HCT116 (cell line): Measurements from ENCODE around the gene PATZ1. TPM values are rescaled to one million over a fixed set of nuclear protein-coding genes. Genes with fewer than 3 reads are reported as not detected.

Experiments
- ATAC-seq: fragments of 200-7000 bp; cut with Tn5 transposase; 2 replicates; pipeline ENCODE4 v1.9.1; 2020; ENCODE audit warnings: mild to moderate bottlenecking, moderate library complexity
- BruUV-seq: library from RNA; stranded (reverse); fragments of 400-500 nt; replicated peaks from 2 replicates; lab custom pipeline; 2021; lab: Mats Ljungman, UMichigan
- CTCF ChIA-PET: fragments of 300-600 bp; sonication (Branson Sonifier 250); formaldehyde crosslinking; loops from one replicate; lab custom pipeline; 2021; ENCODE audit warnings: antibody characterized with exemption; lab: Charles Lee
- POLR2A ChIA-PET: fragments of 300-600, 350-600 bp; sonication (Branson Sonifier 250); formaldehyde crosslinking; loops from one replicate; lab custom pipeline; 2021; ENCODE audit warnings: antibody characterized with exemption; lab: Charles Lee
- RAD21 ChIA-PET, 2 experiments: fragments of 300-600 bp; sonication (Branson Sonifier 250); formaldehyde crosslinking; loops; one replicate each; lab custom pipeline; 2023; ENCODE audit warnings: low total read pairs in 2 of 2; ENCODE audit not compliant: uncharacterized antibody in 2 of 2, unreplicated experiment in 2 of 2, low non-redundant PET in 1 of 2; lab: Charles Lee
- DNase-seq: peaks from one replicate; pipeline ENCODE4 v3.0.0-alpha.2; 2010; ENCODE audit warnings: low read depth, low spot score
- H2AFZ ChIP-seq: fragments of 200-600 bp; shearing (Covaris generic), sonication (generic); 2 replicates; pipeline ENCODE4 v1.6.1; 2017; ENCODE audit warnings: low read depth, mixed run types, mixed read lengths, antibody characterized with exemption, low read length; ENCODE audit not compliant: poor library complexity, severe bottlenecking
- H3K27ac ChIP-seq: 2 replicates; pipeline ENCODE4 v1.5.1; 2012; ENCODE audit warnings: low read depth, low read length
- H3K27me3 ChIP-seq: fragments of 200-600 bp; sonication (generic); 2 replicates; pipeline ENCODE4 v1.6.1; 2016; ENCODE audit warnings: mixed run types, low read length, mixed read lengths; ENCODE audit not compliant: insufficient read depth
- H3K36me3 ChIP-seq, 2 experiments: fragments of 200-500 bp in 1 of 2; fragments of 200-600 bp in 1 of 2; sonication (Bioruptor generic) in 1 of 2; sonication (generic) in 1 of 2; 2 replicates each; pipeline versions ENCODE4 v1.5.1 to v1.6.1; 2014 to 2016; ENCODE audit warnings: low read length in 2 of 2, inconsistent platforms in 1 of 2, mixed read lengths in 1 of 2, mixed run types in 1 of 2; ENCODE audit not compliant: insufficient read depth in 2 of 2, control insufficient read depth in 1 of 2
- H3K4me1 ChIP-seq, 2 experiments: fragments of 200-600 bp in 1 of 2; sonication (generic) in 1 of 2; 2 replicates each; pipeline versions ENCODE4 v1.5.1 to v1.6.1; 2012 to 2017; ENCODE audit warnings: low read length in 2 of 2, inconsistent platforms in 1 of 2, mild to moderate bottlenecking in 1 of 2, mixed read lengths in 1 of 2, mixed run types in 1 of 2, moderate library complexity in 1 of 2; ENCODE audit not compliant: insufficient read depth in 2 of 2, control insufficient read depth in 1 of 2
- H3K4me2 ChIP-seq: fragments of 200-600 bp; sonication (generic); 2 replicates; pipeline ENCODE4 v1.6.1; 2017; ENCODE audit warnings: mixed run types, low read length, mixed read lengths
- H3K4me3 ChIP-seq, 2 experiments: fragments of 200-600 bp in 1 of 2; sonication (generic) in 1 of 2; replicated peaks in 1 of 2; 2 replicates each; pipeline ENCODE4 v1.5.1; 2011 to 2016; ENCODE audit warnings: low read length in 2 of 2, control low read depth in 1 of 2, low read depth in 1 of 2, mild to moderate bottlenecking in 1 of 2, mixed read lengths in 1 of 2, mixed run types in 1 of 2
- H3K79me2 ChIP-seq: fragments of 200-600 bp; sonication (generic); 2 replicates; pipeline ENCODE4 v1.6.1; 2017; ENCODE audit warnings: mild to moderate bottlenecking, mixed run types, low read length, moderate library complexity, mixed read lengths; ENCODE audit not compliant: insufficient read depth
- H3K9ac ChIP-seq: fragments of 200-600 bp; sonication (generic); 2 replicates; pipeline ENCODE4 v1.6.1; 2016; ENCODE audit warnings: low read length, mixed read lengths
- H3K9me2 ChIP-seq: fragments of 200-600 bp; sonication (generic), shearing (Covaris generic); 2 replicates; pipeline ENCODE4 v1.6.1; 2017; ENCODE audit warnings: mixed run types, mild to moderate bottlenecking, moderate library complexity; ENCODE audit not compliant: insufficient read depth
- H3K9me3 ChIP-seq, 2 experiments: fragments of 200-500 bp in 1 of 2; fragments of 200-600 bp in 1 of 2; sonication (Bioruptor generic) in 1 of 2; sonication (generic) in 1 of 2; 2 replicates each; pipeline ENCODE4 v1.6.1; 2014 to 2017; ENCODE audit warnings: low read length in 2 of 2, mixed read lengths in 2 of 2, inconsistent platforms in 1 of 2, low read depth in 1 of 2, mild to moderate bottlenecking in 1 of 2, mixed run types in 1 of 2, moderate library complexity in 1 of 2; ENCODE audit not compliant: control insufficient read depth in 1 of 2, insufficient read depth in 1 of 2
- H4K20me1 ChIP-seq: fragments of 200-600 bp; sonication (generic), shearing (Covaris generic); 2 replicates; pipeline ENCODE4 v1.6.1; 2017; ENCODE audit warnings: mixed run types, mild to moderate bottlenecking, moderate library complexity; ENCODE audit not compliant: insufficient read depth
- CBX3 ChIP-seq: IDR thresholded peaks from 2 replicates; pipeline ENCODE4 v1.6.1; 2012; ENCODE audit warnings: low read depth
- CEBPB ChIP-seq: IDR thresholded peaks from 2 replicates; pipeline ENCODE4 v1.6.1; 2012; ENCODE audit warnings: low read depth
- EGR1 ChIP-seq: IDR thresholded peaks from 2 replicates; pipeline ENCODE4 v1.6.1; 2012; ENCODE audit warnings: low read depth
- EZH2 ChIP-seq: fragments of 200-600 bp; sonication (generic); IDR thresholded peaks from 2 replicates; pipeline ENCODE4 v1.6.1; 2017; ENCODE audit warnings: antibody characterized with exemption, mixed run types
- EZH2phosphoT487 ChIP-seq: fragments of 200-600 bp; IDR thresholded peaks from 2 replicates; pipeline ENCODE4 v1.6.1; 2018; ENCODE audit warnings: antibody characterized with exemption, borderline replicate concordance
- FOSL1 ChIP-seq: IDR thresholded peaks from 2 replicates; pipeline ENCODE4 v1.6.1; 2012; ENCODE audit warnings: low read depth
- RAD21 ChIP-seq: IDR thresholded peaks from 2 replicates; pipeline ENCODE4 v1.6.1; 2012; ENCODE audit warnings: low read depth, mild to moderate bottlenecking
- REST ChIP-seq: IDR thresholded peaks from 2 replicates; pipeline ENCODE4 v1.6.1; 2012; ENCODE audit warnings: low read depth
- SIN3A ChIP-seq: IDR thresholded peaks from 2 replicates; pipeline ENCODE4 v1.6.1; 2012; ENCODE audit warnings: low read depth
- SP1 ChIP-seq: IDR thresholded peaks from 2 replicates; pipeline ENCODE4 v1.6.1; 2012; ENCODE audit warnings: low read depth
- SRF ChIP-seq: IDR thresholded peaks from 2 replicates; pipeline ENCODE4 v1.6.1; 2012; ENCODE audit warnings: low read depth
- TCF7L2 ChIP-seq: IDR thresholded peaks from 2 replicates; pipeline ENCODE4 v1.7.0; 2011; ENCODE audit warnings: borderline replicate concordance, inconsistent platforms; ENCODE audit not compliant: insufficient read depth, insufficient read length; ENCODE audit errors: extremely low read depth
- YY1 ChIP-seq: IDR thresholded peaks from 2 replicates; pipeline ENCODE4 v1.6.1; 2011; ENCODE audit warnings: low read length, low read depth, moderate library complexity, mild to moderate bottlenecking; ENCODE audit not compliant: insufficient replicate concordance; ENCODE audit errors: extremely low read depth
- ZBTB33 ChIP-seq: IDR thresholded peaks from 2 replicates; pipeline ENCODE4 v1.6.1; 2011; ENCODE audit warnings: mild to moderate bottlenecking, low read length, moderate library complexity; ENCODE audit not compliant: insufficient replicate concordance; ENCODE audit errors: extremely low read depth
- intact Hi-C: fragments of 100-400 bp; cut with micrococcal nuclease; formaldehyde crosslinking; loops from 2 replicates; pipeline ENCODE4 v1.10.0; 2022
- total RNA-seq: library from RNA; stranded (reverse); gene quantifications from one replicate; pipeline ENCODE4 v1.2.1, GENCODE V29; 2021; ENCODE audit not compliant: unreplicated experiment
- TF ChIP-seq, protein P1 (sequence below): IDR thresholded peaks from 2 replicates; pipeline ENCODE4 v1.6.1; 2012

The PATZ1 gene
- total RNA-seq, 1 experiment from 2014 or later: 30.6 TPM

DNA sequence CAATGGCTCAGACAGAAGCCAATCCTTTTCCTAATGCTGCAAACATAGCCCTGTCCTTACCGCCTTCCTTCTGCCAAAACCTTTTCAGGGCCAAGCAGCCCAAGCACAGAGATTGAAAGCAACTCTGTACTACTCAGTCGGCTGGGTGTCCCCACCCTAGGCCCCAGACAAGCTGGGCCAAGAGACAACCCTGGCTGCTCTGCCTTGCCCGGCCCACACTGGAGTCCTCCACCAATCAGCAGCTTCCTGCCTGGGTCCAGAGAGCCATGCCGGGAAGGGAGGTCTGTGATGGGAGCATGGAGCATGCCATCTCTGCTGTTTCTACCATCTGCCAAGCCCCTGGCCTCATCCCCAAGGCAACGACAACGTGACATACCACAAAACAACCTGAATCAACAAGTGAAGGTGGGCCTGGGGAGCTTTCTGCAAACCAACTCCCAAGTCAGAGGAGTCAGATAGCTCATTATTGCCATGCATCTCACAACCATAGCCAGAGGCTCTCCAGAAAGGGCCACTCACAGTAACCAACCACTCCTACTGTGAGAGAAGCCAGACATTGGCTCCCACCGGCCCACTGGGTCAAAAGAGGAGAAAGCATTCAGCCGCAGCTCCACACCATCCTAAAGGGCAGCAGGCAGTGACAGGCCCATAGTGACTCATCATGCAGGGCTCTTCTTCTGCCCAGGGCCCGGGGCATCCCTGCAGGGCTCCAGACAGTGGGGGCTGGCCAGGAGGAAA is 18.2 kb downstream of the PATZ1 start:
- ChIA-PET RAD21 (no interaction called here), POLR2A (no interaction called here)
- no peak; the same call in 1 of the 2 replicates for ATAC-seq
- BruUV-seq: no TSS peak
- Histone ChIP-seq H3K9ac (no peak overlapping the region), H3K9me2 (no peaks in the 10 kb centered on the region), H3K79me2 (no peaks in the 10 kb centered on the region), H3K4me2 (no peak overlapping the region), H3K36me3 (peaks cover 26 to 31% of the 10 kb centered on the region in 2 experiments; a peak in 3 of 4 replicates), H2AFZ (no peak overlapping the region)
- TF ChIP-seq EGR1 (no peak), CBX3 (no peak), RAD21 (no peak), TCF7L2 (no peak), FOSL1 (no peak), CEBPB (no peak), ZBTB33 (no peak), SRF (no peak), YY1 (no peak), EZH2 (no peak), SP1 (no peak), REST (no peak), SIN3A (no peak), EZH2phosphoT487 (no peak)
- TF ChIP-seq, protein P1, sequence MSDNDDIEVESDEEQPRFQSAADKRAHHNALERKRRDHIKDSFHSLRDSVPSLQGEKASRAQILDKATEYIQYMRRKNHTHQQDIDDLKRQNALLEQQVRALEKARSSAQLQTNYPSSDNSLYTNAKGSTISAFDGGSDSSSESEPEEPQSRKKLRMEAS: no peak
- TF ChIP-seq, all 23 proteins: peak for 0
- Histone ChIP-seq H3K27ac (no peak overlapping the region), H4K20me1 (no peaks in the 10 kb centered on the region), H3K27me3 (no peaks in the 10 kb centered on the region), H3K4me1 (no peaks in the 10 kb centered on the region), H3K4me3 (no peak overlapping the region), H3K9me3 (no peaks in the 10 kb centered on the region)
- intact Hi-C loops: no loop called here
- no peak for DNase-seq
- CTCF ChIA-PET: interaction anchor here (1.4 kb wide), 1 partner anchor 15 kb away, joined by 6 read pairs; no protein-coding TSS in a partner anchor
